ENCODE measurements around the gene PTMA. TPM values are rescaled to one million over a fixed set of nuclear protein-coding genes. Genes with fewer than 3 reads are reported as not detected.

The PTMA gene
- polyA plus RNA-seq, 1 of the 3 experiments (the other 2 are of a cell fraction): 767 TPM

GRCh38 chr2:231720292-231720986, 12.1 kb downstream of the PTMA start:
- no peak for TF ChIP-seq SMC3 (IDR thresholded peaks at IDR 0.05; ENCODE audit: low read depth, low read length)
- ChIA-PET CTCF (interaction anchor here (1.1 to 34.6 kb wide), 3 partner anchors 8 to 157 kb away, joined by 3 to 1218 read pairs (median 5); no protein-coding TSS in a partner anchor), POLR2A (no interaction called here)
- no peaks in the 10 kb centered on the region for H3K27me3 ChIP-seq (ENCODE audit: insufficient read depth)
- no peaks in the 10 kb centered on the region for H3K9me3 ChIP-seq
- H3F3A ChIP-seq (replicated peaks; ENCODE audit: insufficient read depth): no peaks in the 10 kb centered on the region
- no peak for DNase-seq
- H3K4me1 ChIP-seq (ENCODE audit: control insufficient read depth in 1 of 2, insufficient read depth in 2 of 2, low read depth in 1 of 2, low read length in 1 of 2): peaks cover 0 to 5% of the 10 kb centered on the region in 2 experiments; a peak in 1 of 4 replicates
- H3K79me2 ChIP-seq (ENCODE audit: insufficient read depth): no peaks in the 10 kb centered on the region
- 89% methylated on average over 6 of the region's 7 CpGs for WGBS (ENCODE audit: low lambda C conversion rate)
- H3K9me2 ChIP-seq: no peaks in the 10 kb centered on the region
- H3K27ac ChIP-seq (ENCODE audit: low read depth in 2 of 2, low read length in 1 of 2): no peak overlapping the region
- H4K20me1 ChIP-seq (ENCODE audit: insufficient read depth): no peaks in the 10 kb centered on the region
- H3K36me3 ChIP-seq (replicated peaks in 1 of 2; ENCODE audit: control insufficient read depth in 1 of 2, insufficient read depth in 2 of 2, low read length in 1 of 2): no peaks in the 10 kb centered on the region
- no peak overlapping the region for H3K4me2 ChIP-seq
- no peak overlapping the region for H3K4me3 ChIP-seq (ENCODE audit: low read depth in 2 of 2, low read length in 1 of 2)
- no peak overlapping the region for H2AFZ ChIP-seq (ENCODE audit: low read depth)
- no peak overlapping the region for H3K9ac ChIP-seq

GRCh38 chr2:231720987-231721966, 13.0 kb downstream of the PTMA start:
- CTCF ChIA-PET: interaction anchor here (1.1 to 34.6 kb wide), 6 partner anchors 8 to 158 kb away, joined by 3 to 1218 read pairs (median 5); no protein-coding TSS in a partner anchor
- Histone ChIP-seq H3K4me3 (ENCODE audit: low read depth in 2 of 2, low read length in 1 of 2) (no peak overlapping the region), H3K4me2 (no peak overlapping the region), H3F3A (replicated peaks; ENCODE audit: insufficient read depth) (no peaks in the 10 kb centered on the region), H3K9ac (no peak overlapping the region), H2AFZ (ENCODE audit: low read depth) (no peak overlapping the region), H3K9me2 (no peaks in the 10 kb centered on the region), H4K20me1 (ENCODE audit: insufficient read depth) (no peaks in the 10 kb centered on the region), H3K79me2 (ENCODE audit: insufficient read depth) (no peaks in the 10 kb centered on the region), H3K4me1 (ENCODE audit: control insufficient read depth in 1 of 2, insufficient read depth in 2 of 2, low read depth in 1 of 2, low read length in 1 of 2) (peaks cover 0 to under 1% of the 10 kb centered on the region in 2 experiments; a peak in 1 of 4 replicates), H3K27ac (ENCODE audit: low read depth in 2 of 2, low read length in 1 of 2) (no peak overlapping the region), H3K27me3 (ENCODE audit: insufficient read depth) (no peaks in the 10 kb centered on the region), H3K36me3 (replicated peaks in 1 of 2; ENCODE audit: control insufficient read depth in 1 of 2, insufficient read depth in 2 of 2, low read length in 1 of 2) (no peaks in the 10 kb centered on the region), H3K9me3 (no peaks in the 10 kb centered on the region)
- POLR2A ChIA-PET: interaction anchor here (0.6 kb wide), 1 partner anchor 122 kb away, joined by 3 read pairs; no protein-coding TSS in a partner anchor
- no peak for TF ChIP-seq RXRA (IDR thresholded peaks at IDR 0.05; ENCODE audit: borderline replicate concordance, low read depth)
- TF ChIP-seq NRF1 (IDR thresholded peaks at IDR 0.05; ENCODE audit: low read depth, low read length): no peak
- TF ChIP-seq SIN3A (IDR thresholded peaks at IDR 0.05; ENCODE audit: borderline replicate concordance, low read depth, low read length): no peak
- no peak for TF ChIP-seq PBX3 (IDR thresholded peaks at IDR 0.05)
- TF ChIP-seq EZH2phosphoT487 (IDR thresholded peaks at IDR 0.05; ENCODE audit: borderline replicate concordance, low read depth): no peak
- no peak for TF ChIP-seq ZBTB33 (IDR thresholded peaks at IDR 0.05; ENCODE audit: borderline replicate concordance, low read depth)
- no peak for TF ChIP-seq RAD21 (IDR thresholded peaks at IDR 0.05; ENCODE audit: low read length)
- no peak for TF ChIP-seq CTCF (IDR thresholded peaks at IDR 0.05)
- TF ChIP-seq POLR2AphosphoS5 (IDR thresholded peaks at IDR 0.05; ENCODE audit: low read depth, low read length): no peak
- TF ChIP-seq ELF1 (IDR thresholded peaks at IDR 0.05): no peak
- TF ChIP-seq FOXM1 (IDR thresholded peaks at IDR 0.05; ENCODE audit: low read depth): no peak
- TF ChIP-seq TEAD4 (IDR thresholded peaks at IDR 0.05; ENCODE audit: borderline replicate concordance, insufficient read depth): no peak
- TF ChIP-seq USF2 (IDR thresholded peaks at IDR 0.05; ENCODE audit: borderline replicate concordance, low read depth, low read length): no peak
- no peak for TF ChIP-seq MXI1 (IDR thresholded peaks at IDR 0.05; ENCODE audit: low read depth, low read length)
- TF ChIP-seq GATA2 (CRISPR knock-in tag; IDR thresholded peaks at IDR 0.05): no peak
- no peak for DNase-seq
- 82% methylated on average over 7 of the region's 8 CpGs for WGBS (ENCODE audit: low lambda C conversion rate)

Data from SK-N-SH (cell line).